HG02588 (cell line): ENCODE measurements around the gene KCTD13.
"Not testable (repeated sequence)": the region's sequence is repeated elsewhere in the genome, so short reads cannot be mapped to it uniquely, and the experiment has no call there.

ENCODE experiments used
- ATAC-seq: cut with Tn5 transposase; IDR thresholded peaks from one replicate; pipeline ENCODE4 v1.9.1; 2021; ENCODE audit warnings: mild to moderate bottlenecking, moderate library complexity; ENCODE audit not compliant: unreplicated experiment

KCTD13 gene, protein sequence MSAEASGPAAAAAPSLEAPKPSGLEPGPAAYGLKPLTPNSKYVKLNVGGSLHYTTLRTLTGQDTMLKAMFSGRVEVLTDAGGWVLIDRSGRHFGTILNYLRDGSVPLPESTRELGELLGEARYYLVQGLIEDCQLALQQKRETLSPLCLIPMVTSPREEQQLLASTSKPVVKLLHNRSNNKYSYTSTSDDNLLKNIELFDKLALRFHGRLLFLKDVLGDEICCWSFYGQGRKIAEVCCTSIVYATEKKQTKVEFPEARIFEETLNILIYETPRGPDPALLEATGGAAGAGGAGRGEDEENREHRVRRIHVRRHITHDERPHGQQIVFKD

DNA sequence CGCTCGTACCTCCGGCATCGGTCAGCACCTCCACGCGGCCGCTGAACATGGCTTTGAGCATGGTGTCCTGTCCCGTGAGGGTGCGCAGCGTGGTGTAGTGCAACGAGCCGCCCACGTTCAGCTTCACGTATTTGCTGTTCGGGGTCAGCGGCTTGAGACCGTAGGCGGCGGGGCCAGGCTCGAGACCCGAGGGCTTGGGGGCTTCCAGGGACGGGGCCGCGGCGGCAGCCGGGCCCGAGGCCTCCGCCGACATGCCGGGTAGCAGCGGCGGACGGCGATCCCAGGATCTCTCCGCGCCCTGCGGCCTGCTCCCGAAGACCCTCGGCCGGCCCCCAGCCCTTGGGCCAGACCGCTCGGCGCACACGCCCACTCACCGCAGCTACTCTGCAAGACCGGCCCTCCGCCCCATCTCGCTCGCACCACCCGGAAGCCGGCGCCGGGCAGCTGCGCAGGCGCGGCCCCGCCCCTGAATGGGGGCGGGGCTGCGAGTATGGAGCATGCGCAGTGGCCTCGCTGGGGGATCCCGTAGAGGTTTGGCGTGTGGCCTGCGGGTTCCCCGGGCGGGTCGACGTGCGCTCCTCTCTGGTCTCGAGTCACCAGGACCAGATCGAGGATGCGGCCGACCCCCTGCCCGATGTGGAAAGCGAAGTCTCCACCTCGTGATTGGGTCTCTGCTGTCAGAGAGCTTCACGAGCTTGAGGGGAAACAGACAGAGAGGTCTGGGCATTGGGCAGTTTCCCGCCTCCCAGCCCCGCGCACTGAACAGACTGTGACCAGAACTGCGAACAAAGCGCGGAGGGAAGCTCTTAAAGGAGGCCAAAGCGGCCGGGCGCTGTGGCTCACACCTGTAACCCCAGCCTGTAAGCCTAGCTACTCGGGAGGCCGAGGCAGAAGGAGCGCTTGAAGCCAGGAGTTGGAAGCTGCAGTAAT, at the start of gene KCTD13:
Gene KCTD13 (minus strand): TSS at position 446 of the 930 bp plus-strand sequence. CDS start 193 bp downstream, at position 253.
- peak; percentile 85 for ATAC-seq

DNA sequence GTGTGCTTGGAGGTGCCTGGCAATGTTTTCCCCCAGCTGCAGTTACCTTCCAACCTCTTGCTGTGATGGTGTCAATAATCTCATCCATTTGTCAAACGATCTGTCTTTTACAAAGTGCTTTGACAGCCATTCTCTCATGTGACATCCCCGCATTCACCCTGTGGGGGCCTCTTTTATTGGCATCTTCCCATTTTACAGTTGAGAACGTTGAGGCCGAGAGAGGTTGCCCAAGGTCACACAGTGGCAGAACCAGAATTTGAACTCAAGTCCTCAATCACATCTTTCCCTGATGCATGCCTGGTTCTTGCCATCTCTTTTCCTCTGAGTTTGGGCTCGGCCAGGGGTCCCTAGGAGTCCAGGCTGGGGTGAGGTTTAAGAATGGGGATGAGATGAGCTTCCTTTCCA, 49.1 kb upstream of the KCTD13 start:
- no peak for ATAC-seq

DNA sequence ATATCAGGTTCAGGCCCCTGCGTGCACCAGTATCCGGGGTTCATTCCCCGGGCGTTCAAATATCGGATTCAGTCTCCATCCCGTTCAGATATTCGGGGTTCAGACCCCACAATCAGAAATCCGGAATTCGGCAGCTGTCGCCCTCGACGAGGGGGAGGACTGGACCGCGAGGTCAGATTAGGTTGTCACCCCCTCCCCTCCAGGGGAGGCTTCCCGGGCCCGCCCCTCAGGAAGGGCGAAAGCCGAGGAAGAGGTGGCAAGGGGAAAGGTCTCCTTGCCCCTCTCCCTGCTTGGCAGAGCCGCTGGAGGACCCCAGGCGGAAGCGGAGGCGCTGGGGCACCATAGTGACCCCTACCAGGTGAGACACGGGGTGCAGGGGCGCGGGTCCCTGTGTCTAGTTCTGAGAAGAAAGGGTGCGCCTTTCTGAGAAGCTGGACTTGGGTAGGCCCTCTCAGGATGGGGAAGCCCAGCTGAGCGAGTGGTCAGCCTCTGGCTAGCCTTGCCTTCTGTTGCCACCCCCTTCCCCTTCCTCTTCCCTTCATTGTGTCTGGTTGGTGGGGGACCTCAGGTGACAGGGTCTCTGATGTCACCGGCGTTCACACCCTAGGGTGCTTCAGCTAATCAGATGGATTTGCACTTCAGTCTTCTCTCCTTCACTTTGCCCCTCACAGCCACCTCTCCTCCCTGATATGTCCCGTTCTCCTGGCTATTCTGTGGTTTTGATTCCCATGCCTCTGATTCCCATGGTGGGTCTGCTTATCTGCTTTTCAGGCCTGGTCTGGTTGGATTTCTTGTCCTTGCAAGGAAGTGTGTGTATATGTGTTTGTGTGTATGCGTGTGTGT, 48.5 kb upstream of the KCTD13 start:
- no peak for ATAC-seq

DNA sequence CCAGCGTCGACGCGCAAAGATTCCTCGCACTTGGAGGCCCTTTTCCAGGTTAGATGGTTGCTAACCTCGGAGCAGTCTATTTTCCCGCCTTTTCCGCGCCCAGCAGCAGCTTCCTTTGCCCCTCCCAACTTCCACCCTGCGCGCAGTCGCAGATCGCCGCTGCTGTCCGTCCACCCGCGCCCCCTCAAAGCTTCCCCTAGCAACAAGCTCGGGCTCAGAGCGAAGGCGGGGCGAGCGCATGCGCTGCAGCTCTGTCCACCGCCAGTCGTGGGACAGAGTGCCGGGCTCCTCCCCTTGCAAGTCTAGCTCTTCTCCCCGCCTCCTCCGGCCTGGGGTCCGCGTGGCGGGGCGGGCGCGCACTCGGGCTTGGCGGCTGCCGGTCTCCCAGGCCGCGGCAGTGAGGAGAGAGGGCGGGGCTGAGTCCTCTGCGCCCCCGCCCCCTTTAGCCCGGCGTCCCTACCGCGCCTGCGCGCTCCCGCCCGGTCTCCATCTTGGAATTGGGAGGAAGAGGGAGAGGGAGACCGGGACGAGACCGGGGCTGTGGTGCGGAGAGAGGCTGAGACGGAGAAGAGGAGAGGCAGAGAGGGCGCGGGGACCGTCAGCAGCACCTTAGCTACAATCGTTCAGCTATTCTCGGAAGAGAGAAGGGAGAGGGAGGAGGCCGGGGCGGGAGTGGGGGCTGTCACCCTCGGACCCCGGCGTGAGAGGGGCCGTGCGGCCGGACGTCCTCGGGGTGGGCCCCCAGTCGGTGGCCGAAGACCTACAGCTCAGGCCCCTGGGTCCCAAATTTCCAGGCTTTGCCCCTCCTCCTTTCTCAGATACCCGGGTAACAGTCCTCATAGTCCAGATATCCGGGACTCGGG, 47.6 kb upstream of the KCTD13 start, which contains the start of gene TAOK2:
Gene TAOK2 (plus strand): TSS at position 485 of the 863 bp plus-strand sequence. CDS start 3,905 bp downstream, outside the sequence.
- ATAC-seq: peak; percentile 91

DNA sequence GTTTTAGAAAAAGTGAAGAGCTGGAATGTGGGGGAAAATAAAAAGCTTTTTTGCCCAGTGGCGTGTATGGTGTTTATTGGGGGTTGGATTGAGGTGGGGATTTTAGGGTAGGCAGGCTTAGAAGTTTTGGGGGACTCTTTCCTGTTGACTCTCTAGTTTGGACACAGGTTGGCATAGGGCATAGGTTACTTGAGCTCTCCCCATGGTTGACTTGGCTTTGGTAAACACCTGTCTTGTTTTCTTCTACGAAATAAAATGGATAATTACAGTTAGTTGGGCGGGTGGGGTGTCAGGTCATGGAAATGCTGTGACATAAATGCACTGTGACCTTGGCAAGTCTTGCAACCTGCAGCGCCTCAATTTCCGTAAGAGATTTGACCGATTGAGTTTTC, 47.0 kb upstream of the KCTD13 start:
- ATAC-seq: no peak

DNA sequence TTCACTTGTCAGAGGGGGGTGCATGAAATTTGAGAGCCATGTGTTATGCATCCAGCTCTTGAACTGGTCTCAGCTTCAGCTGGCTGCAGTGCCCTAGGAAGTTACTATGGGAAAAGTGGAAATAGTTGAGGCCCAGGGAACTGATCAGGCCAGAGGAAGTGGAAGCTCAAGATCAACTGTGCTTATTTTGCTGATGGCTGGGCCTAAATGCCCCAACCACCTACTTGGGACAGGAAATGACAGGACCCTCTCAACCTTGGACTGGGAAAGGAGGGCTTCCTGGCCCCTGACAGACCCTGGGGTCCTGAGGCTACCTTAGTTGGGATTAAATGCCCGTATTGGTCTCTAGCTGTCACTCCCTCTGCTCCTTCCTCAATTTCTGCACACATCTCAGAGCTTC, 46.5 kb upstream of the KCTD13 start:
- no peak for ATAC-seq

DNA sequence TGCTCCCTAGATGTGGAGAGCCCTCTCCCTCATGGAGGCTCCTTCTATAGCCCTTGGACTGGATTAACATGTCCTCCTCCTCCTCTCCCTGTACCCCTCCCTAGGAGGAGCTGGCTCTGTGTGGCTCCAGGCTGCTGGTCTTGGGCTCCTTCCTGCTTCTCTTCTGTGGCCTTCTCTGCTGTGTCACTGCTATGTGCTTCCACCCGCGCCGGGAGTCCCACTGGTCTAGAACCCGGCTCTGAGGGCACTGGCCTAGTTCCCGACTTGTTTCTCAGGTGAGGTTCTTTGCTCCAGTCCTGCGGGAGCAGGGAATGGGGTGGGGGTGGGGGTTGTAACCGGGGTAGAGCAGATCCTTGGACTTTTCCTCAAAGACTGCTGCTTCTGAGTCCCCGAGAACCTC, 45.3 kb upstream of the KCTD13 start:
- no peak for ATAC-seq

DNA sequence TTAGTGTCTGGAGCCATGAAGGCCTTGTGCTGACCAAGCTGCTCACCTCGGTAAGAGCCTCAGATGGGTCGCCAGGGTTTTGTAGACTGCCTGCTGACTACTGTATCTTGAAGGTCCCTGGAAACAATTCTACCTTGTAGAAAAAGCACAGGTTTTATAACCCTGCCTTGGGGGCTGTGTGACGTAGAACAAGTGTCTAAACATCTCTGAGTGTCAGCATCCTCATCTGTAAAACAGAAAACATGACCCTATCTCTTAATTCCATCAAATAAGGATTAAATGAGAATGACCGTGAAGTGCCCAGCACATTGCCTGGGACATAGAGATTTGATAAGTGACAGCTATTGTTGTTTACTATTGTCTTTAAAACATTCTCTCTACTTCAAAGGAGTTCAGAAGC, 42.2 kb upstream of the KCTD13 start:
- ATAC-seq: no peak

DNA sequence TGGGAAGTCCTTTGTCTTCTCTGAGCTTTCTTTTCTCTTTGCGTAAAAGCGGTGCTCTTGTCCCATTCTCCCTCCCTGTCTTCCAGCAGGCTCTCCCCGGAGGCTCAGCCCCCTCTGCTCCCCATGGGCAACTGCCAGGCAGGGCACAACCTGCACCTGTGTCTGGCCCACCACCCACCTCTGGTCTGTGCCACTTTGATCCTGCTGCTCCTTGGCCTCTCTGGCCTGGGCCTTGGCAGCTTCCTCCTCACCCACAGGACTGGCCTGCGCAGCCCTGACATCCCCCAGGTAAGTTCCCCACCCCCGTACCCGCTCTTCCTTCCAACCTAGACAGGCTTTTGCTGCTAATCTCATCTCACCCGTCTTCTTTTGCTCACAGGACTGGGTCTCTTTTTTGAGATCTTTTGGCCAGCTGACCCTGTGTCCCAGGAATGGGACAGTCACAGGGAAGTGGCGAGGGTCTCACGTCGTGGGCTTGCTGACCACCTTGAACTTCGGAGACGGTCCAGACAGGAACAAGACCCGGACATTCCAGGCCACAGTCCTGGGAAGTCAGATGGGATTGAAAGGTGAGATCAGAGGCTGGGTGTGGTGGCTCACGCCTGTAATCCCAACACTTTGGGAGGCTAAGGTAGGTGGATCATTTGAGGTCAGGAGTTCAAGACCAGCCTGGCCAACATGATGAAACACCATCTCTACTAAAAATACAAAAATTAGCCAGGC, 37.2 kb upstream of the KCTD13 start:
- ATAC-seq: no peak

DNA sequence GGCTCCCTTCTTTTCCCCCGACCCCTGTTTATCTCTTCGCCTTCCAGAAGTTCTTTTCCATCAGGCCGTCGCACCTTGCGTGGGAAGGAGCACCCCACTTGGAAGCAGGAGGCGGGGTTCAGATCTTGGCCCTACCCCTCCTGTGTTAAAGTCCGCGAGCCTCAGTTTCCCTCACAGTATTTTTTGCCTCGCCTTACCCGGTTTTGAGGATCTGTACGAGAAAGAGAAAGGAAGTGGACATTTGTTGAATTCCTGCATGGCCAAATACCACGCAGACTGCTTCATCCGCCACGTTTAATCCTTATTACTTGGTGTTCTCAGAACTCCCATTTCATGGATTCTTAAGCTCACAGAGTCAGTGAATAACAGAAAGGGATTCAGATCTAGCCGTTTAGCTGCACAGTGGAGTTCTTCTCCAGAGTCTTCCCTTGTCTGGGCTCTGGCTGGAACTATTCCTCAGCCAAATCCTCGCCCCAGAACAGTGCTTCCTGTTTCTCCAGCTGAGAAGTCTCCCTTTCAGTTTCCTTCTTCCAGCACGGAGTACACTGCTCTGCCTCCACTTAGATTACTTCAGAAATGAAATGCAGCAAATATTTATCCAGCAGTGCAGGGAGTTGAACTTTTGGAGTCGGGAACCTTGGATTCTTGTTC, 36.4 kb upstream of the KCTD13 start:
- no peak for ATAC-seq

DNA sequence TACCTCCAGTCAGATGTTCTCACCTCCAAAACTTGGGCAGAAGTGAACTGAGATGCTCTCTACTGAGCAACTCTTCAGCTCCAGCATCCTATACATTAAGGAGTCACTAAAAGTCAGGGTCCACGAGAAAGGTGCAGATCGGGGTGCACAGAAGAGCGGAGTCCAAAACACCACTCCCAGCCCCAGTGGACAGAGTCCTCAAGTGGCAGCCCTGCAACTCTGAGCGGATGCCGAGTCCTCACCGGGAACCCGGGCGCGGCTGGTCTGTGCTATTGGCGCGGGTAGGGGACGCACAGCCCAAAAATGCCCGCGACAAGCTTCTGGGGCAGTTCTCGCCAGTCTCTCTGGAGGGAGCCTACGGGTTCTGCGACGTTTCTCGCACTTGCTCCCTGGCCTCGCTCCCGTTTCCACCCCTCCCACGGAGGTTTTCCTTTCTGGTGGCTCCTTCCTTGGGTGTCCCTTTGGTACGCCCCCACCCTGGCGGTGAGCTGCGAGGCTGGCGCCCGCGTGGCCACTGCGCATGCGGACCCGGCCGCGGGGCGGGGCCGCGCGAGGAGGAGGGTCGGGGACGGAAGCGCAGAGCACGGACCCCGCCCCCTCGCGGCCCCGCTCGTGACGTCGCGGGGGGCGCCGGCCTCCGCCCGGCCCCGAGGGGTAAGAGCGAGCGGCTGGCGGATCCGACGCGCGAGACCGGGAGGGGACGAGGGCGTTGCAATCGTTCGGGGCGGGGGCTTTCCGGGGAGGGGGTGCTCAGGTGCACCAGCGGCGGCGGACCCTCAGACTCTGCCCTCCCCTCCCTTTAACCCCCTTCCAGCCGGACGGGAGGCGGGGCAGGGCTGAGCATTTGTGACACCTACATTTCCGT, 35.7 kb upstream of the KCTD13 start, which contains the start of gene TMEM219:
Gene TMEM219 (plus strand): TSS at position 601 of the 865 bp plus-strand sequence. CDS start 1,065 bp downstream, outside the sequence.
- peak; percentile 84 for ATAC-seq

DNA sequence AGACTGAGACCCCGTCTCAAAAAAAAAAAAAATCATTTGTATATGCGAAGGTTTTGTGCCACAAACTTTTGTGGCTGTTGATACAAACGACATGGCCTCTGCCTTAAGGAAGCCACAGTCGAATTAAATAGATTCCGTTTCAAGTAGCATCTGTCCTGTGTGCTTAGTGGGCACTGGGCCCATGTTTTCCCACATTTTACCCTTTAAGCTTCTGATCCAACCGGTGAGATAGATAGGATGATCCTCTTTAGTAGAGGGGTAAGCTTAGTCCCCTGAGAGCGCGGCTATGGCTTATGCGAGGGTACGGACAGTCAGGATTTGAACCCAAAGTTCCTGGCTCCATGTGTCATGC, 35.1 kb upstream of the KCTD13 start:
- no peak for ATAC-seq

DNA sequence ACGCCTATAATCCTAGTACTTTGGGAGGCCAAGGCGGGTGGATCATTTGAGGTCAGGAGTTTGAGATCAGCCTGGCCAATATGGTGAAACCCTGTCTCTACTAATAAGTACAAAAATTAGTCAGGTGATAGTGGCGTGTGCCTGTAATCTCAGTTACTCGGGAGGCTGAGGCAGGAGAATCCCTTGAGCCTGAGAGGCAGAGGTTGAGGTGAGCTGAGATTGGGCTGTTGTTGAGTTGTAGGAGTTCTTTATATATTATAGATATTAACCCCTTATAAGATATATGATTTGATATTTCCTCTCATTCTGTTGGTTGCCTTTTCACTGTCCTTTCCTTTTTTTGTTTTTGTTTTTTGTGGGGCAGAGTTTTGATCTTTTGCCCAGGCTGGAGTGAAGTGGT, 33.8 kb upstream of the KCTD13 start:
- ATAC-seq: not testable (repeated sequence)

DNA sequence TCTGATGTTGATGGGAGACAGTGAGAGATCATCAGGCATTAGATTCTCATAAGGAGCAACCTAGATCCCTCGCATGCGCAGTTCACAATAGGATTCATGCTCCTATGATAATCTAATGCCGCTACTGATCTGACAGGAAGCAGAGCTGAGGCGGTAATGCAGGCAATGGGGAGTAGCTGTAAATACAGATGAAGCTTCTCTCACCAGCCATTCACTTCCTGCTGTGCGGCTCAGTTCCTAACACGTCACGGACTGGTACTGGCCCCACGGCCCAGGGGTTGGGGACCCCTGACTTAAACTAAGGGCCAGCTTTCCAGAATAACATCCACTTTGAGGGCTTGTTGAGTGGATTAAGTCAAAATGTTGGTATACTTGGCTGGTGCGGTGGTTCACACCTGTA, 33.3 kb upstream of the KCTD13 start:
- no peak for ATAC-seq

DNA sequence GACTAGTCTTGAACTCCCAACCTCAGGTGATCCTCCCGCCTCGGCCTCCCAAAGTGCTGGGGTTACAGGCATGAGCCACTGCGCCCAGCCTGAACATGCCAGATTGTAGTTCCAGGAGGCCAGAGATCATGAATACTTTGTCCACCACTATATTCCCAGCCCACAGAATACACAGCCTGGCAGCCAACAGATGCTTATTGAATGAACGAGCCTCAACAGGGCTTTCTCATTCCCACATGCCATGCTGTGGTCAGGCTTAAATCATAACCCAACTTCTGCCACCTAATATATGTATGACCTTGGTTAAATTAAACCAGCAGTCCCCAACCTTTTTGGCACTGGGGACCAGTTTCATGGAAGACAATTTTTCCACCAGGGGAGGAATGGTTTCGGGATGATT, 32.7 kb upstream of the KCTD13 start:
- no peak for ATAC-seq

DNA sequence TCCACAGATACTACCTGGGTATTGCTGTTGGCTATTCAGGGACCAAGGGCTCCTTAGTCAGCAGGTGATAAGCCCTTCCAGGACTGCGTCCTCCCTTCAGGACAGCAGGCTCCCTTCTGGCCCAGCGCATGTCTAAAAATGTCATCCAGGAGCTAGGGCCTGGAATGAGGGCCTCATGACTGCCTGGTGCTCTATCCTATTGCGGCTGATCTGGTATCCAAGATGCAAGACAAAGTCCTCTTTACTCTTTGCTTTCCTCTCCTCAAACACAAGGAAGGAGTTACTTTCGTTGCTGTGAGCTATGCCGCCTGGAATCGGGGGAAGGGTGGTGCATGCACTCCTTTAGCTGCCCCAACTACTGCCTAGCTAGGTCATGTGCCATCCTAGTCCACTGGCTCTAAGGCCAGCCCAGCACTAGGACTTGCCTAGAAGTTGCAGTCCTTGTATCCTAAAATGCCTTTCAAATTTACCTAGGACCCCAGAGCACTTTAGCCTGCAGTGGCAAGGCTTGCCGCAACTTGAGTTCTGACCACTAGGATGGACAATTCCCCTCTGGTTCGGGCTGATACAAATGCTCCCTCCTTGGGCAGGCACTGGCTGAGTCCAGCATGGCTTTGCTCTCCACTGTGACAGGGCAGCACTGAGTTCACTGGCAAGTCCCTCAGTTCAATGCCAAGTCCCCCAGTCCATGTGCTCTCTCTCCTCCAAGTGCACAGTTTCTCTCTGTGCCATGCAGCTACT, 25.8 kb upstream of the KCTD13 start:
- ATAC-seq: no peak

DNA sequence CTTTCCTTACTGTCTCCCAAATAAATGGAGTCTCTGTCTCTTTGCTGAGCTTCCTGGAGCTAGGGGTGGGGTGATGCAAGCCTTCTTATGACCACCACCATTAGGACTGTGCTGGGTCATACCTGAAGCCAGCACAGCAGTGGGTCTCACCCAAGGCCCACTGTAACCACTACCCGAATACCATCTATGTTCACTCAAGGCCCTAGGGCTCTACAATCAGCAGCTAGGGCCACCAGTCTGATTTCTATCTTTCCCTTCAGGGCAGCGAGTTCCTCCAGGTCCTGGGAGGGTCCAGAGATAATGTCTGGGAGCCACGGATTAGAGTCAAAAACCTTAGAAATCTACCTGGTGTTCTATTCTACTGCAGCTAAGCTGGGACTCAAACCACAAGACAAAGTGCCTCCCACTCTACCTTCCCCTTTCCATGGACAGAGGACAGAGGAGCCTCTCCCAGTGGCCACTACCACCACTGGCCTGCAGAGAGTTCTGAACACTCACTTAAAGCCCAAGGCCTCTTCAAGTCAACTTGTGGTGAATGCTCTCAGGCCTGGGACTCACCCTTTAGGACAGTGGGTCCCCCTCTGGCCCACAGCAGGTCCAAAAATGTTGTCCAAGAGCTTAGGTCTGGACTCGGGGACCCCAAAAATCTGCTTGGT, 24.9 kb upstream of the KCTD13 start:
- ATAC-seq: no peak
